SK-N-MC (cell line): ENCODE results near the gene KAT14.

Experiments used
- EZH2 ChIP-seq: fragments of 200-600 bp; sonication (generic); IDR thresholded peaks from one replicate; pipeline ENCODE4 v1.6.1; 2017; ENCODE audit warnings: antibody characterized with exemption
- POLR2AphosphoS5 ChIP-seq: IDR thresholded peaks from 2 replicates; pipeline ENCODE4 v1.6.1; 2012; ENCODE audit warnings: mild to moderate bottlenecking, low read depth, low read length, borderline replicate concordance

DNA sequence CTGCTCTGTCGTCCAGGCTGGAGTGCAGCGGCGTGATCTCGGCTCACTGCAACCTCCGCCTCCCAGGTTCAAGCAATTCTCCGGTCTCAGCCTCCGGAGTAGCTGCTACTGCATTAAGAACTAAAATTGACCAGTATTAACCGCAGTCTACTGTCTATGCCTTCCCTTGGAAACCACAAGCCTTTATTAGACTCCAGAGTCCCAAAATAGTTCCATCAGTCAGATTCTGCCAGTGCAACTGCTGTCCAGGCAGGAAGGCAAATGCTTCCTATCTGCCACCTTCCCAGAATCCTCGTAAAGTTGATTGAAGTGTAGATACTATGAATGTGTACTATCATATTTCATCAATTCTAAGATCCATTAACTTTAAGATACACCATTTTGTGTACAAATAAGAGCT lies 16.7 kb downstream of the KAT14 start:
- TF ChIP-seq POLR2AphosphoS5: no peak
- TF ChIP-seq EZH2: no peak
